ENCODE results near the gene B3GALT6. TPM values are rescaled to one million over a fixed set of nuclear protein-coding genes. Genes with fewer than 3 reads are reported as not detected.

Gene B3GALT6
- polyA plus RNA-seq, 3 donors, result 8.9 to 13.0 (median 8.9) TPM

DNA sequence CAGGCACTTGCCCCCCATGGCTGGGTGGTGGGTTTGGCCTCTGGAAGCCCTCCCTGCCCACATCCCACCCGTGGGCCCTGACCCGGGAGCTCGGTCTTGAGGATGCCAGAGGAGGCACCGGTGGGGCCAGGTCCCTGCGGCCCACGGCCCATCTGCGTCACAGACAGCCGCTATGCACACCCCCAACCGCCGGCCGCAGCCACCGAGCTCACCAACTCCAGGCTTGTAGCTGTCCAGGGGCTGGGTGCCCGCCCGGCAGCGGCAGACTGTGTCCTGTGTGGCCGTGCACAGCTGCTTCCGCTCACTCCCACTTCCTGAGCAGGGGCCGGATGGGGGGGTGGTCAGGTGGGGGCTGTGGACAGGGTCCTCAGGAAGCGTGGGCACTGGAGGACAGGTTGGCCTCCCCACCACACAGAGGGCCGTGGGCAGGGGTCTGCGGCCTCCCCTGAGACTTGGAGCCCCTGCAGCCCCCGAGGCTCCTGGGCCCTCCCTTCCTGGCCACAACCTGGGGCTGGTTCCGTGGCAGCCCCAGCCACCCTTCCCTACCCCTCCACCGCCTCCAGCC lies 19.2 kb upstream of the B3GALT6 start:
- no peak overlapping the region for H3K27ac ChIP-seq (ENCODE audit: low read depth, low read length)
- WGBS, 3 donors, result 22 to 56% (median 31%) methylated on average over 24 of the region's 24 CpGs

- no peak within 1 kb of the TSS for H3K27ac ChIP-seq (ENCODE audit: low read depth, low read length)
- WGBS, 3 donors, result 24 to 57% (median 31%) methylated on average over 53 to 56 of the region's 56 CpGs
These were observed 18.4 kb upstream of the B3GALT6 start, which contains the start of gene TNFRSF4 for GRCh38 chr1:1213345-1214265. Gene TNFRSF4 (minus strand): TSS chr1:1214153. CDS start chr1:1214127, 26 bp downstream.

DNA sequence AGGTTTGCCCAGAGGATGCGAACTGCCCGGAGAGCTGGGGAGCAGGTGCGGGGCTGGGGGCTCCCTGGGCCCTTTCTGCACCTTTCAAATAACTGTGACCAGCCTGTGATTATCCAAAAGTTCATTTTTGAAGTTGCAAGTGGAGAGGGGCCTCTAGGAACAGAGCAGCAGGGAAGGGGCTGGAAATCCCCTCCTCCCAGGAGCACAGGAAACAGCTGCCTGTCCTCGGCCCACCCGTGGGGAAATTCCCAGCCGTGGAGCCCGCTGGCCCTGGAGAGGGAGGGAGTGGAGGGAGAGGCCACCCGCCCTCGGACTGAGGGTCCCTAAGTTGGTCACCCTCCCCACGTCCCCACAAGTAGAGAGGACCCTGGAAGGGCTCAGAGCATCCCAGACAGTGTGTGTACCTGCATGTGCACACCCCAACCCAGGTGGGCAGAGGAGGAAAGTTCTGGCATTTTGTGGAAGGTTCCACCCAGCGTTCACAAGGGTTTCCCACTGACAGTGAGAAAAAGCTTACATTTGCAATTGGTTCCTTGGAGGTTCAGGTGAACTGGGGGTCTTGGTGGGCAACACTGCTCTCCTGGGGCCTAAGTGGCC lies 16.9 kb upstream of the B3GALT6 start:
- WGBS, 3 donors, result 42 to 61% (median 52%) methylated on average over 11 of the region's 11 CpGs
- no peak overlapping the region for H3K27ac ChIP-seq (ENCODE audit: low read depth, low read length)

DNA sequence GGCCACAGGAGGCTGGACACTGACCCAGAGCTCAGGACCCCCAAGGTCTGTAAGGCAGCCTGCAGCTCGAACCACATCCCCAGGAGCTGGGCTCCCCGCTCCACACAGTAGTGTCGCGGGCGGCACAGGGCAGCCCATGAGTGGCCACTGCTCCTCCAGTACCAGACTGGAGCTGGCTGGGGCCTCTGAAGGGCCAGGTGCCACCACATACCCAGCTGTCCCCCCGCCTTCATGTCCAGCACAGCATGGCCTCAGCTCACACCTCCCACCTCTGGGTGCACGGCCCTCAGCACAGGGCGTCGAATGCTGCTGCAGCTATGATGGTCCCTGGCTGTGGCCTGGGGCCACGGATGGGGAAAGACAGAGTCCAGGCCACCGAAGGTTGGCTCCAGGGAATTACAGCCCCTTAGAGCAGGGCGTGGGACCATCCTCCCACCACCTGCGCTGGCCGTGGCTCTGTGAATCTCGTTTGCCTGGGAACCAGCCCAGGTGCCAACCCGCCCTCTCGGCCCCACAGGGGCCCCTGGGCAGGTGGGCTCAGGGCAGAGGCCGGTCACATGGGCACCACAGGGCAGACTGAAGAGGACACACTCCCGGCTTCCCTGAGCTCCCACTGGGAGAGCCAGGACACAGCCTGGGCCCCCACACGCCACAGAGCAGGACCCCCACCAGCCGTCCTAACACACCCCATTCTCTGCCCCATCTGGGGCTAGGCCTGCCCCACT lies 16.0 kb upstream of the B3GALT6 start:
- WGBS, 3 donors, result 80 to 89% (median 89%) methylated on average over 20 to 21 of the region's 21 CpGs
- peak overlapping the region; percentile 1 for H3K27ac ChIP-seq (ENCODE audit: low read depth, low read length)

GRCh38 chr1:1216770-1217620 lies 15.0 kb upstream of the B3GALT6 start:
- H3K27ac ChIP-seq (ENCODE audit: low read depth, low read length), result no peak overlapping the region
- WGBS, 3 donors, result 85 to 91% (median 91%) methylated on average over 64 to 74 of the region's 74 CpGs

DNA sequence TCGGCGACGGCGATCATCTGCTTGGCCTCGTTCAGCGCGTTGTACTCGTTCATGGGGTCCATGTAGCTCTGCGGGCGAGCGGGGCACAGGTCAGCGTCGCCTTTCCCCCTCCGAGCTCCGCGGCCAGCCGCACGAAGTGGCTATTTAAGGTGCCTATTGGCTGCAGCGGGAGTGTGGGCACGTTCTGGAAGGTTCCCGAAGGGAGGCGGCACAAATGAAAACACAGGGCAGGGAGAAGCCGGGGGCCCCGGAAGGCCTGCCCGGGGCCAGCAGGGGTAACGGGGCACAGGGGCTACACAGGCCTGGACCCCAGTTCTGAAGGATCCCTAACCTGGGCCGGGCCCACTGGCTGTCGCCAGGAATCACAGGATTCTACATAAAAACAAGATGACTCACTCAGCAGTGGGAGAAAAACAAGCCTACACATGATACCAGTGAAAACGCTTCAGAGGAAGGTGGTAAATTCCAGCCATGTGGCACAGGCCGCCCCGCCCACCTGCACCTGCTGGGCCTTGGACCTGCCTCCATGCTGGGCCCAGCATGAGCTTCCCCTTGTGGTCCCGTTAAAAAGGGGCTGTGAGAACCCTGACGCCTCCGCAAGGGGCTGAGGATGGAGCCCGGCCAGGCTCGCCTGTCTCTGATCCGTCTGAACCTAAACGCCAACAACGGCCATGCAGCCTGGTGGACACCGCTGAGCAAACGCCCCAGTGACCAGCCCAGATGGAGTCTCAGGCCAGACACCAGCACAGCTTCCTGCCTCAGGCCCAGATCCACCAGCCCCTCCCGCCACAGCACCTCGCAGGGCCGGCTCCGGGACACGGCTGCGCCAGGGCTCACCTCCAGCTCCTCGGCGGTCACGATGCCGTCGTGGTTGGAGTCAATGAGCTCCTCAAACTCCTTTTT lies 14.2 kb upstream of the B3GALT6 start:
- WGBS, 3 donors, result 91 to 93% (median 92%) methylated on average over 52 of the region's 52 CpGs

GRCh38 chr1:1218524-1219200 lies 13.4 kb upstream of the B3GALT6 start:
- WGBS, 3 donors, result 92 to 94% (median 93%) methylated on average over 36 of the region's 36 CpGs
- H3K27ac ChIP-seq (ENCODE audit: low read depth, low read length), result no peak overlapping the region

More for the DNA sequence above, 14.2 kb upstream of the B3GALT6 start:
- no peak overlapping the region for H3K27ac ChIP-seq (ENCODE audit: low read depth, low read length)

DNA sequence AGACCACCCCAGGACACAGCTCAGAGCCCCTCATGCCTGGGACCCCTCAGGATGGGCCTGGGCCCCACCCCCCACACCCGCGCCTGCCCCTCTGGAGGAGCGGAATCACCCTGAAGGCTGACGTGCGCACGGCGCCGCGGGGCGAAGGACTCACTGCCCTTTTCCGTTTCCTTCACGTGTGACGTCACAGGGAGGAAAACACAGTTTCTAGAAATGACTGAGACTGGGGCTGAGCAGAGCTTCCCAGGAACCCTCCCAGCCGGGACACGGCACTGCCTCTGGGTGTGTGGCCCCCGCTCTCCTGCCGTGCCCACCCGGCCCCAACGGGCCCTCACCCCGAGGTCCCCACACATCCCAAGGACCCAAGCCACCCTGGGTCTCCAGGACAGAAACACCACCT lies 12.7 kb upstream of the B3GALT6 start:
- WGBS, 3 donors, result 88 to 97% (median 93%) methylated on average over 18 to 20 of the region's 20 CpGs

DNA sequence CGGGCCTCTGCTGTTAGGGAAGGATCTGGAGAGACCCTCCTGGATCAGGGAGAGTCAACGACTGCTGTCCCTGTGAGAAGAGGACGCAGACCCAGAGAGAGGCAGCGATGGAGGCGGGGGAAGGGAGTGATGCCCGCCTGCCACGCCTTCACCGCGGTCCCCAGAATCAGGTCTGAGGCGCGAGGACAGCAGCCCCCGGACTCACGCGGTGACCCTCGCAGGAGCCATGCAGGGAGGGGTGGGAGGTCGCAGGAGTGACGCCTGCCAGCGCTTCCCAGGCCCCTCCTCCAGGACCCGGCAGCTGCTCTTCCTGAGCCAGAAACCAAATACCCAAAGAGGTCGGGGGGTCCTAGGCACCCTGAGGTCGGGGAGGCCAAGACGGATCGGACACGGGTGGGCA lies 11.8 kb upstream of the B3GALT6 start:
- 87 to 90% (median 90%) methylated on average over 24 of the region's 24 CpGs for WGBS, 3 donors
- no peak overlapping the region for H3K27ac ChIP-seq (ENCODE audit: low read depth, low read length)

More for the DNA sequence above, 12.7 kb upstream of the B3GALT6 start:
- H3K27ac ChIP-seq (ENCODE audit: low read depth, low read length), result no peak overlapping the region

DNA sequence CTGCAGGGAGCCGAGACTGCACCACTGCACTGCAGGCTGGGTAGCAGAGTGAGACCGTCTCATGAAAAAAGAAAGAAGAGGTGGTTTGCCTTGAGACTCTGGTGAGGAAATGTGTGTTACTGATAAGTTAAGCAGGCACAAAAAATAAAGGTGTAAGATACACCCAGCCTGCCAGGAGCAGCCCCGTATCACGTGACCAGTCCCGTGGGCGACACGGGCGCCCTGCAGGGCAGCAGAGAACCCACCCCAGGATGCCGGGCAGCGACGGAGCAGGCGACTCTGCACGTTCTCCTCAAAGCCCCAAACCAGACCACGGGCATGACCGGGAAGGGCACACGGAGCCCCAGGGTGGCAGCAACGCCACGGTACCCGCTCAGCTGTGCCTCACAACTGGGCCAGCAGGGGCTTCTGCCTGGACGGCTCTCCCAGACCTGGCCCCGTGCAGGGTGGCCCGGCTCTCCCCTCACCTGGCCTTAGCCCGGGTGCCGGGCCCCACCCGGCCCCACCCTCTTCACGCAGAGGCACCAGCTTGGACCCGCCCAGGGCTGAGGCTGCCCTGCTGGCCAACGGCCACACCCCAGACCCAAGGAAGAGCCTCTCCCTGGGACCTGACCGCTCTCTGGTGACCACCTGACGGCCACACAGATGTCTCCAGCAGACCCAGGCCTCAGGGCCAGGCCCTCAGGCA lies 10.0 kb upstream of the B3GALT6 start:
- 84 to 93% (median 86%) methylated on average over 23 to 30 of the region's 30 CpGs for WGBS, 3 donors
- no peak overlapping the region for H3K27ac ChIP-seq (ENCODE audit: low read depth, low read length)

DNA sequence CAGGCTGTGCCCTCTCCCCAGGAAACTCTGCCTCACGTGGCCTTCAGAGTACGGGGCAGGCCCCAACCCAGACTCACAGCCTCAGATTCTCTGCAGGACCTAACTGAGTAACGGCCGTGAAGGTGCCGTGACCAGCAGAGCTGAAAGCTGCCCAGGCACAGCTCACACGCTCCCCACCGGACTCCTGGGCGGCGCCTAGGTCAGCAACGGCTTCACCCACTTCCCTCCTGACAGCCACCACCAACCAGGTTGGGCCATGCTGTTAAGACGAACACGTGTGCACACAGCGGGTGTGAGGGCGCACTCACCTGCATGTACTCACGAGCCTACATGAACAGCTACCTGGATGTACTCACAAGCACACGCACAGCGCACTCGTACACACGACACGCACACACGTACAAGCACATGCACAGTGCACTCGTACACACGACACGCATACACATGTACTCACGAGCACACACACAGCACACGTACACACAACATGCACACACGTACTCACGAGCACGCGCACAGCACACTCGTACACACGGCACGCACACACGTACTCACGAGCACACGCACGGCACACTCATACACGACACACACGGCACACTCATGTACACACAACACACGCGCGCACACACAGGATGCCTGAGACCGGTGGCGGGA lies 9.3 kb upstream of the B3GALT6 start:
- 93 to 96% (median 93%) methylated on average over 44 of the region's 44 CpGs for WGBS, 3 donors
- H3K27ac ChIP-seq (ENCODE audit: low read depth, low read length), result no peak overlapping the region

GRCh38 chr1:1223321-1223720 lies 8.7 kb upstream of the B3GALT6 start:
- no peak overlapping the region for H3K27ac ChIP-seq (ENCODE audit: low read depth, low read length)
- 96 to 98% (median 97%) methylated on average over 14 to 15 of the region's 15 CpGs for WGBS, 3 donors

DNA sequence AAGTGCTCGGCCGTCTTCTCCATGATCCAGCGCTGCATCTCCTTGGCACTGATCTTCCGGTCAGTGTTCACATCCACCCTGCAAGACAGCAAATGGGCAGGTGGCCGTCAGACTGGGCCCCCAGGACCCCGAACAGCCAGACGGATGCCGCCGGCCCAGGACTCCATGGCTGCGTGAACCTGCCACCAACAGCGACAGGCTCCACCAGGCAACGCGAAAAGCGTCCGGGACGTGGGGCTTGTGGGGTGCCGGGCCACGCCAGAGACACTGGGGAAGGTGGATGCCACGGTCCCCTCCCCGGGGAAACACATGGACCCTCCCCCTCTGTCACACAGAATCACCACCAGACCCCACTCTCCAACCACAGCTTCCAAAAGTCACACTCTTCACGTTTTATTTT lies 8.1 kb upstream of the B3GALT6 start:
- no peak overlapping the region for H3K27ac ChIP-seq (ENCODE audit: low read depth, low read length)
- 93 to 96% (median 94%) methylated on average over 21 of the region's 21 CpGs for WGBS, 3 donors

- WGBS, 3 donors, result 87 to 92% (median 89%) methylated on average over 33 to 34 of the region's 34 CpGs
These were observed 6.7 kb upstream of the B3GALT6 start for GRCh38 chr1:1225238-1225845.

DNA sequence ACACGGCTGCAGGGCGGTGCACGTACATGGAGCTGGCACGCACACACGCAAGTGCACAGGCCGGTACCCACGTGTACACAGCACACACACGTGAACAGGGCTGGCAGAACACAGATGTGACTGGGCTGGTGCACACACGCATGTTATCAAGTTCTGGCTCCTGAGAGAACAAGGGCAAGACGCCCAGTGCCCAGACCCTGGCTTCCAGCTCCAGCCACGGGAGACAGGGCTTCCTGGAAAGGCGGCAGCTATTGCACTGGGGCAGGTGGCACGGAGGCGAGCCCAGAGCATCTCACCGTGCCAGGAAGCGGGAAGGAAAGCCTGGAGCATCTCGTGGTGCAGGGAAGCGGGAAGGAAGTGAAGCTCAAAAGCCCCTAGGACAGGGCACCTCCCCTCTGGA lies 6.1 kb upstream of the B3GALT6 start:
- H3K27ac ChIP-seq (ENCODE audit: low read depth, low read length), result no peak overlapping the region
- 76 to 85% (median 81%) methylated on average over 18 of the region's 18 CpGs for WGBS, 3 donors

More at GRCh38 chr1:1225238-1225845, 6.7 kb upstream of the B3GALT6 start:
- H3K27ac ChIP-seq (ENCODE audit: low read depth, low read length), result no peak overlapping the region
